Ovary (tissue), 3 donors: ENCODE data around the gene BTBD18.

Source experiments
- EP300 ChIP-seq: sonication (generic); formaldehyde crosslinking; IDR thresholded peaks from one replicate; pipeline ENCODE4 v1.6.1; 2017; ENCODE audit warnings: antibody characterized with exemption
- POLR2A ChIP-seq: fragments of 450-650 bp; IDR thresholded peaks from one replicate; pipeline ENCODE4 v1.6.1; 2017; ENCODE audit warnings: antibody characterized with exemption, mild to moderate bottlenecking, moderate library complexity
- TF ChIP-seq, protein P1 (sequence below), 3 donors: fragments of 450-650 bp in 2 of 3; fragments of 200-600 bp in 1 of 3; IDR thresholded peaks; one replicate each; pipeline versions ENCODE4 v1.5.1 to v1.8.0; 2016 to 2022; ENCODE audit warnings: antibody characterized with exemption in 3 of 3, mild to moderate bottlenecking in 1 of 3
- donor health status: DM: no; HTN: no; CAD: no.

DNA sequence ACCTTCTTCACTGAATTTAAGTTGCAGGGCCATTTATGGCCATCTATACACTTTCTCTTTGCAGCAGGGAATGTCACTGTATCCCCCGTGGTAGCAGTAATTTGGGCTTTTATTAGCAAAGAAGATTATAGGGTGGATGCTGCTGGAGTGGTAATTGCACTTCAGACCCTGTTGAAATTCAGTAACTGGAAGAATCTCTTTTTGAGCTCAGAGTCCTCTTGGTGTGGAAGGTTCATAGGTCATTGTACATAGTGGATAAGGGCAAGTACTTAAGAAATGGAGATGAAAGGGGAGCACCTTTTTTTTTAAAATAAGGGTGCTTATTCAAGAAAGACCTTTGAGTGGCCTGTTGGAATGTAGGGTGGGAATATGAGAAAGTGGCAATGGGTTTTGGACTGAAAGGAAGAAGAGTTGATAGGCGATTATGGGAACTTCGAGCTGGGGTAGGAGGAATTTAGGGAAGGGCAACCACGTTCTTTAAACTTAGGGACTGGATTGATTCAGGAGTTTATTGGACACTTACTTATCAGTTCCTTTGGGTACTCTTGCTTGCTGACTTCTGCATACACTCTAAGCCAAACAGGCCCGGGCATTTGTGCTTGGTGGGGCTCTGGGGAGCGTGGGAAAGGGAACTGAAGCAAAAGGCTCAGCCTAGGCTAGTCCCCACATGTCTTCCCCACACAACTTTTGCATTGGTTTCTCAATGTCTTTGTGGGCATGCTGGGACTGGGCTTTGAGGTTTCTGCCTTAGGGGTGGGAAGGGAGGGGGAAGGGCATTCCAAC is 36.5 kb upstream of the BTBD18 start:
- TF ChIP-seq, protein P1, sequence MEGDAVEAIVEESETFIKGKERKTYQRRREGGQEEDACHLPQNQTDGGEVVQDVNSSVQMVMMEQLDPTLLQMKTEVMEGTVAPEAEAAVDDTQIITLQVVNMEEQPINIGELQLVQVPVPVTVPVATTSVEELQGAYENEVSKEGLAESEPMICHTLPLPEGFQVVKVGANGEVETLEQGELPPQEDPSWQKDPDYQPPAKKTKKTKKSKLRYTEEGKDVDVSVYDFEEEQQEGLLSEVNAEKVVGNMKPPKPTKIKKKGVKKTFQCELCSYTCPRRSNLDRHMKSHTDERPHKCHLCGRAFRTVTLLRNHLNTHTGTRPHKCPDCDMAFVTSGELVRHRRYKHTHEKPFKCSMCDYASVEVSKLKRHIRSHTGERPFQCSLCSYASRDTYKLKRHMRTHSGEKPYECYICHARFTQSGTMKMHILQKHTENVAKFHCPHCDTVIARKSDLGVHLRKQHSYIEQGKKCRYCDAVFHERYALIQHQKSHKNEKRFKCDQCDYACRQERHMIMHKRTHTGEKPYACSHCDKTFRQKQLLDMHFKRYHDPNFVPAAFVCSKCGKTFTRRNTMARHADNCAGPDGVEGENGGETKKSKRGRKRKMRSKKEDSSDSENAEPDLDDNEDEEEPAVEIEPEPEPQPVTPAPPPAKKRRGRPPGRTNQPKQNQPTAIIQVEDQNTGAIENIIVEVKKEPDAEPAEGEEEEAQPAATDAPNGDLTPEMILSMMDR (IDR thresholded peaks at IDR 0.05): no peak
- TF ChIP-seq EP300 (no peak), POLR2A (no peak)
